22Rv1 (cell line): ENCODE data around the gene LRRK1.

ENCODE experiments used
- CTCF ChIP-seq: fragments of 450-650 bp; IDR thresholded peaks from 2 replicates; pipeline ENCODE4 v1.5.1; 2017; ENCODE audit warnings: mild to moderate bottlenecking
- ZFX ChIP-seq: fragments of 450-650 bp; IDR thresholded peaks from 2 replicates; pipeline ENCODE4 v1.6.1; 2017; ENCODE audit warnings: antibody characterized with exemption, borderline replicate concordance

GRCh38 chr15:101004986-101005747 lies 86.0 kb downstream of the LRRK1 start:
- TF ChIP-seq CTCF (no peak), ZFX (no peak)
